ENCODE results near the gene TNNC1. TPM values are rescaled to one million over a fixed set of nuclear protein-coding genes. Genes with fewer than 3 reads are reported as not detected.

TNNC1 gene
- total RNA-seq, 3 donors from 2014 or later (not counting 1 experiment from before 2014, with no cell fraction given) = 1.1 to 1.2 TPM; not detected in 1

DNA sequence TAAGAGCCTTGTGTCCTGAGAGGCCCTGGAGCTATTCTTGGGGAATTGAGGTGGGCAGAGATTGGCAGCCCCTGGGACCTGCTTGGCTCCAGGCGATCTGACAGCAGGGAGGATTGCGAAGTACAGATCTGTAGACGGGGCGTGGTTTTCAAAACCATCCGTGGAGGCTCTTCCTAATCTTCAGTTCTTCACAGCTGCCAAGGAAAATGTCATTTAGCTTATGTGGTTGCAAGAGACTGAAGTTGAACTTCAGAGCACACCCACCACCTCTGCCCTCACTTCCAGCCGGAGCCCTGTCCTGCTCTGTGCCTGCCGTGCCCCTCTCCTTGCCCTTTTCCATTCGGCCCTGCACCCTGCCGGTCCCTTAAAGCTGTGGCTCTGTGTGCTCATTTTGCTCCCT, 14.5 kb upstream of the TNNC1 start:
- no peak overlapping the region for H3K4me3 Mint-ChIP-seq

DNA sequence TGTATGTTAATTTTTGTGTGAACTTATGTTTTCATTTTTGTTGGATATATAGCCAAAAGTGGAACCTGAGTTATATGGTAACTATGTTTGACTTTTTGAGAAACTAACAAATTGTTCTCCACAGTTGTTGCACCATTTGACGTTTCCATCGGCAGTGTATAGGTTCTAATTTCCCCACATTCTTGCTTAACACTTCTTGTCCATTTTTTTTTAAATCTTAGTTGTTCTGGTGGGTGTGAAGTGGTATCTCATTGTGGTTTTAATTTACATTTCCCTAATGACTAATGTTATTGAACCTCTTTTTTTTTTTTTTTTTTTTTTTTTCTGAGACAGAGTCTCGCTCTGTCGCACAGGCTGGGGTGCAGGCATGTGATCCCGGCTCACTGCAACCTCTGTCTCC, 9.6 kb upstream of the TNNC1 start:
- H3K4me1 Mint-ChIP-seq = peaks cover 18 to 20% of the 10 kb centered on the region in 2 donors
- Histone ChIP-seq H3K36me3 (ENCODE audit: control insufficient read depth, insufficient read depth, low read length) (peaks cover 15% of the 10 kb centered on the region), H3K4me3 (ENCODE audit: low read length) (no peak overlapping the region), H3K9me3 (ENCODE audit: control insufficient read depth, insufficient read depth, low read length) (no peaks in the 10 kb centered on the region), H3K27ac (ENCODE audit: low read length) (no peak overlapping the region), H3K4me1 (ENCODE audit: control insufficient read depth, insufficient read depth, low read length) (peaks cover 21% of the 10 kb centered on the region), H3K27me3 (ENCODE audit: control insufficient read depth, insufficient read depth, low read length) (no peaks in the 10 kb centered on the region)
- H3K27me3 Mint-ChIP-seq (ENCODE audit: low read depth in 2 of 2) = no peaks in the 10 kb centered on the region
- intact Hi-C loops (cut with micrococcal nuclease) = no loop called here
- H3K4me3 Mint-ChIP-seq = peak overlapping the region; percentile 13
- ATAC-seq = peak in 2 of 3 donors; percentile 27 to 41
- DNase-seq = no peak
- WGBS (ENCODE audit: insufficient coverage) = 63% methylated on average over 3 of the region's 5 CpGs
- H3K36me3 Mint-ChIP-seq = no peaks in the 10 kb centered on the region
- TF ChIP-seq, protein P1, sequence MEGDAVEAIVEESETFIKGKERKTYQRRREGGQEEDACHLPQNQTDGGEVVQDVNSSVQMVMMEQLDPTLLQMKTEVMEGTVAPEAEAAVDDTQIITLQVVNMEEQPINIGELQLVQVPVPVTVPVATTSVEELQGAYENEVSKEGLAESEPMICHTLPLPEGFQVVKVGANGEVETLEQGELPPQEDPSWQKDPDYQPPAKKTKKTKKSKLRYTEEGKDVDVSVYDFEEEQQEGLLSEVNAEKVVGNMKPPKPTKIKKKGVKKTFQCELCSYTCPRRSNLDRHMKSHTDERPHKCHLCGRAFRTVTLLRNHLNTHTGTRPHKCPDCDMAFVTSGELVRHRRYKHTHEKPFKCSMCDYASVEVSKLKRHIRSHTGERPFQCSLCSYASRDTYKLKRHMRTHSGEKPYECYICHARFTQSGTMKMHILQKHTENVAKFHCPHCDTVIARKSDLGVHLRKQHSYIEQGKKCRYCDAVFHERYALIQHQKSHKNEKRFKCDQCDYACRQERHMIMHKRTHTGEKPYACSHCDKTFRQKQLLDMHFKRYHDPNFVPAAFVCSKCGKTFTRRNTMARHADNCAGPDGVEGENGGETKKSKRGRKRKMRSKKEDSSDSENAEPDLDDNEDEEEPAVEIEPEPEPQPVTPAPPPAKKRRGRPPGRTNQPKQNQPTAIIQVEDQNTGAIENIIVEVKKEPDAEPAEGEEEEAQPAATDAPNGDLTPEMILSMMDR (IDR thresholded peaks at IDR 0.05) = no peak
- peak overlapping the region; percentile 68 to 70 for H3K27ac Mint-ChIP-seq
- H3K9me3 Mint-ChIP-seq = no peaks in the 10 kb centered on the region

More for the DNA sequence above, 14.5 kb upstream of the TNNC1 start:
- no peaks in the 10 kb centered on the region for H3K27me3 ChIP-seq (ENCODE audit: control insufficient read depth, insufficient read depth, low read length)
- Mint-ChIP-seq H3K9me3 (no peaks in the 10 kb centered on the region), H3K27ac (no peak overlapping the region), H3K27me3 (ENCODE audit: low read depth in 2 of 2) (no peaks in the 10 kb centered on the region), H3K36me3 (no peaks in the 10 kb centered on the region), H3K4me1 (peaks cover 6 to 13% of the 10 kb centered on the region in 2 donors)
- intact Hi-C loops (cut with micrococcal nuclease) = no loop called here
- no peak overlapping the region for H3K27ac ChIP-seq (ENCODE audit: low read length)
- ATAC-seq (no peak), DNase-seq (no peak)
- H3K36me3 ChIP-seq (ENCODE audit: control insufficient read depth, insufficient read depth, low read length) = peaks cover 35% of the 10 kb centered on the region
- 88% methylated on average over 9 of the region's 9 CpGs for WGBS (ENCODE audit: insufficient coverage)
- H3K4me3 ChIP-seq (ENCODE audit: low read length) = no peak overlapping the region
- H3K9me3 ChIP-seq (ENCODE audit: control insufficient read depth, insufficient read depth, low read length) = no peaks in the 10 kb centered on the region
- TF ChIP-seq, protein P1 (IDR thresholded peaks at IDR 0.05) = no peak
- H3K4me1 ChIP-seq (ENCODE audit: control insufficient read depth, insufficient read depth, low read length) = peaks cover 14% of the 10 kb centered on the region

DNA sequence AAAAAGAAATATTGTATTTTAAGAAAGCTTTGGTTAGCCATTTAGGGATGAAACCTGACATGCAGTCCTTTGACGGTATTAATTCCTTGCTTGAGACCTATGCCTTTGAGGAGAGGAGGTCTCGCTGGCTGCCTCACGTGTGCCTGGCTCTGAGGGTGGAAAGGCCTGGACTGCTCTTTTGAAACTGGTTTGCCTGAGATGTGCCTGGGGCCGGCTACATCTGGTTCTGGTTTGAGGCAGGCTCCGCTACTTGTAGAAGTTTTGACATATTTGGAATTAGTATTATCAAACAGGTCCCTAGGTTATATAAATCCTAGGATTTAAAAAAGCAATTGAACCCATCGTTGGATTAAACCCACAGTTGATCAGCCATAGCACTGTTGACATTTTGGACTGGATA, 8.0 kb upstream of the TNNC1 start:
- WGBS (ENCODE audit: insufficient coverage) = 96% methylated on average over 6 of the region's 6 CpGs
- H3K4me1 Mint-ChIP-seq = peaks cover 33 to 34% of the 10 kb centered on the region in 2 donors
- no peaks in the 10 kb centered on the region for H3K36me3 Mint-ChIP-seq
- no peaks in the 10 kb centered on the region for H3K9me3 Mint-ChIP-seq
- no peaks in the 10 kb centered on the region for H3K27me3 Mint-ChIP-seq (ENCODE audit: low read depth in 2 of 2)
- ATAC-seq (no peak), DNase-seq (no peak)
- TF ChIP-seq, protein P1 (IDR thresholded peaks at IDR 0.05) = no peak
- Histone ChIP-seq H3K4me1 (ENCODE audit: control insufficient read depth, insufficient read depth, low read length) (peaks cover 33% of the 10 kb centered on the region), H3K27me3 (ENCODE audit: control insufficient read depth, insufficient read depth, low read length) (no peaks in the 10 kb centered on the region), H3K36me3 (ENCODE audit: control insufficient read depth, insufficient read depth, low read length) (peaks cover 15% of the 10 kb centered on the region), H3K4me3 (ENCODE audit: low read length) (no peak overlapping the region), H3K9me3 (ENCODE audit: control insufficient read depth, insufficient read depth, low read length) (no peaks in the 10 kb centered on the region), H3K27ac (ENCODE audit: low read length) (no peak overlapping the region)
- H3K4me3 Mint-ChIP-seq = no peak overlapping the region
- intact Hi-C loops (cut with micrococcal nuclease) = no loop called here
- no peak overlapping the region for H3K27ac Mint-ChIP-seq

All from natural killer cell (primary cell).